ENCODE measurements around the gene ESR1. TPM values are rescaled to one million over a fixed set of nuclear protein-coding genes. Genes with fewer than 3 reads are reported as not detected.

ESR1 gene
- total RNA-seq, 1 donor from 2014 or later = 0.05 TPM

DNA sequence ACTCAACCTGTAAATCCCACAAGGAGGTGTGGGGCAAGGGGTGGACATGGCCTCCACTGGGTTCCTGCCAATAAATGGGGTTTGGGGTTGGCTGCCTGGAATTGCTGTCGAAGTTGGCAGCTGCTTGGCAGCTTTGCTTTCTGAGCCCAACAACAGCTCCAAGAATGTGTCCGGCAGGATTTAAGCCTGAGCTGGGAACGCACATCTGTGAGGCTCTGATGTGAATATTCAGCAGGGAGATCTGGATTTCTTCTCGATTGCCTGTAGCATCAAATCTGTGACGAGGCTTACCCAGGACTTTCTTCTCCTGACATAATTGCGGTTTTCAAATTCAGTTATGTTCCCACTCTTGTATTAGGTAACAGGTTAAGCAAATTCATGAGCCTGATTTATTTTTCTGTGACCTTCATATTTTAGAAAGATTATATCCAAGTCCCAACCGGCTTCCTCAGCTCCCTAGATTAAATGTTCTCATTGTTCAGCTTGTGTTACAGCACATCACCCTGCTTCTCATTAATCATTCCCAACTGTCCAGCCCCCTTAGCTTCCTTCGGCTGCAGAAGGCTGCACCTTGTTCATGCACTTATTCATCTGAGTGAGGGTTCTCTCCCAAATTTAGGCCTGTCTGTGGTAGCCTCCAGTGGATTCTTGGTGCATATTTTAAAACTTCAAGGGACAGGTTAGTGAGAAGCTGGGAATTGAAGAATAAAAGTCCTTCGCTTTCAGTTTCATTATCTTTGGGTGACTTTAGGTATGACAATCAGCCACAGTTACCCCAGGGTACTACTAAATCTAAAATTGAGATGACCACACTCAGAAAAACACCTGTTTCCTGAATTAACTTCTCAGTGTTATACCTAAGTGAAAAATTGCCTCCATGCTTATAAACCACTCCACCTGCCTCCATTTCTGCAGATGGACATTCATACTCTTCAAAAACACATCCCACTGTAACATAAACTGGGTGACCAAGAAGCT lies 310.0 kb downstream of the ESR1 start:
- no peaks in the 10 kb centered on the region for H3K4me1 ChIP-seq (ENCODE audit: insufficient read depth, low read length)
- DNase-seq (ENCODE audit: low read depth) = no peak
- H2AFZ ChIP-seq (ENCODE audit: low read depth, low read length) = no peak overlapping the region
- TF ChIP-seq CTCF (IDR thresholded peaks at IDR 0.05; ENCODE audit: insufficient read depth, low read depth, low read length) = no peak
- TF ChIP-seq EZH2 (IDR thresholded peaks at IDR 0.05; ENCODE audit: insufficient read depth, low read length) = no peak
- no peaks in the 10 kb centered on the region for H3K79me2 ChIP-seq (ENCODE audit: insufficient read depth, low read length)
- Mint-ChIP-seq H3K27me3 (ENCODE audit: low read depth, unreplicated experiment) (peaks cover 4% of the 10 kb centered on the region), H3K27ac (ENCODE audit: unreplicated experiment) (no peak overlapping the region), H3K4me3 (ENCODE audit: unreplicated experiment) (no peak overlapping the region), H3K36me3 (ENCODE audit: low read depth, unreplicated experiment) (peaks cover 25% of the 10 kb centered on the region), H3K4me1 (ENCODE audit: low read depth, unreplicated experiment) (no peaks in the 10 kb centered on the region), H3K9me3 (ENCODE audit: unreplicated experiment) (peaks cover 2% of the 10 kb centered on the region)
- H4K20me1 ChIP-seq (ENCODE audit: insufficient read depth, low read length) = no peaks in the 10 kb centered on the region
- H3K4me2 ChIP-seq (ENCODE audit: low read length) = no peak overlapping the region
- H3K27ac ChIP-seq (ENCODE audit: low read depth, low read length) = no peak overlapping the region
- H3K9ac ChIP-seq (ENCODE audit: low read length) = no peak overlapping the region
- H3K4me3 ChIP-seq (ENCODE audit: insufficient read depth, low read depth, low read length) = no peak overlapping the region
- FAIRE-seq = no peak
- H3K36me3 ChIP-seq (ENCODE audit: insufficient read depth, low read length) = peaks cover 16% of the 10 kb centered on the region
- H3K27me3 ChIP-seq (ENCODE audit: insufficient read depth, low read length) = no peaks in the 10 kb centered on the region
- H3K9me3 ChIP-seq (ENCODE audit: insufficient read depth, low read depth, low read length) = no peaks in the 10 kb centered on the region

DNA sequence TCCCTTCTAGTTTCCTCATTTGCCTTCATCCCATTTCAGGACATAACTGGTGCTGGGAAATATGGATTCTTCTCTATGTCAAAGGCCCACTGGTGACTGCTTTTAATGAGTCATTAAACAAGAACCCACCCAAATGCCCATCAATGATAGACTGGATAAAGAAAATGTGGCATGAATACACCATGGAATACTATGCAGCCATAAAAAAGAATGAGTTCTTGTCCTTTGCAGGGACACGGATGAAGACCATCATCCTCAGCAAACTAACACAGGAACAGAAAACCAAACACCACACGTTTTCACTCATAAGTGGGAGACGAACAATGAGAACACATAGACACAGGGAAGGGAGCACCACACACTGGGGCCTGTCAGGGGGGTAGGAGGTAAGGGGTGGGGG lies 310.7 kb downstream of the ESR1 start:
- no peaks in the 10 kb centered on the region for H3K27me3 Mint-ChIP-seq (ENCODE audit: low read depth, unreplicated experiment)
- no peaks in the 10 kb centered on the region for H4K20me1 ChIP-seq (ENCODE audit: insufficient read depth, low read length)
- DNase-seq (ENCODE audit: low read depth) (no peak), FAIRE-seq (no peak)
- H3K79me2 ChIP-seq (ENCODE audit: insufficient read depth, low read length) = no peaks in the 10 kb centered on the region
- H3K27me3 ChIP-seq (ENCODE audit: insufficient read depth, low read length) = no peaks in the 10 kb centered on the region
- H3K4me3 ChIP-seq (ENCODE audit: insufficient read depth, low read depth, low read length) = no peak overlapping the region
- no peak overlapping the region for H2AFZ ChIP-seq (ENCODE audit: low read depth, low read length)
- H3K36me3 Mint-ChIP-seq (ENCODE audit: low read depth, unreplicated experiment) = peaks cover 25% of the 10 kb centered on the region
- H3K9me3 ChIP-seq (ENCODE audit: insufficient read depth, low read depth, low read length) = no peaks in the 10 kb centered on the region
- no peak overlapping the region for H3K9ac ChIP-seq (ENCODE audit: low read length)
- H3K9me3 Mint-ChIP-seq (ENCODE audit: unreplicated experiment) = peaks cover 2% of the 10 kb centered on the region
- H3K4me1 Mint-ChIP-seq (ENCODE audit: low read depth, unreplicated experiment) = no peaks in the 10 kb centered on the region
- no peak overlapping the region for H3K27ac Mint-ChIP-seq (ENCODE audit: unreplicated experiment)
- H3K4me1 ChIP-seq (ENCODE audit: insufficient read depth, low read length) = no peaks in the 10 kb centered on the region
- H3K4me2 ChIP-seq (ENCODE audit: low read length) = no peak overlapping the region
- no peak overlapping the region for H3K27ac ChIP-seq (ENCODE audit: low read depth, low read length)
- no peak overlapping the region for H3K4me3 Mint-ChIP-seq (ENCODE audit: unreplicated experiment)
- no peak for TF ChIP-seq CTCF (IDR thresholded peaks at IDR 0.05; ENCODE audit: insufficient read depth, low read depth, low read length)
- peaks cover 19% of the 10 kb centered on the region for H3K36me3 ChIP-seq (ENCODE audit: insufficient read depth, low read length)

GRCh38 chr6:152118678-152119077 lies 311.2 kb downstream of the ESR1 start:
- no peak overlapping the region for H3K27ac ChIP-seq (ENCODE audit: low read depth, low read length)
- H4K20me1 ChIP-seq (ENCODE audit: insufficient read depth, low read length) = no peaks in the 10 kb centered on the region
- no peak for FAIRE-seq
- H3K9me3 ChIP-seq (ENCODE audit: insufficient read depth, low read depth, low read length) = no peaks in the 10 kb centered on the region
- H3K4me2 ChIP-seq (ENCODE audit: low read length) = no peak overlapping the region
- H3K9ac ChIP-seq (ENCODE audit: low read length) = no peak overlapping the region
- H3K4me1 ChIP-seq (ENCODE audit: insufficient read depth, low read length) = no peaks in the 10 kb centered on the region
- H3K79me2 ChIP-seq (ENCODE audit: insufficient read depth, low read length) = no peaks in the 10 kb centered on the region
- H3K9me3 Mint-ChIP-seq (ENCODE audit: unreplicated experiment) = peaks cover 2% of the 10 kb centered on the region
- TF ChIP-seq EZH2 (IDR thresholded peaks at IDR 0.05; ENCODE audit: insufficient read depth, low read length) (no peak), CTCF (IDR thresholded peaks at IDR 0.05; ENCODE audit: insufficient read depth, low read depth, low read length) (no peak)
- H3K36me3 Mint-ChIP-seq (ENCODE audit: low read depth, unreplicated experiment) = peaks cover 25% of the 10 kb centered on the region
- no peaks in the 10 kb centered on the region for H3K27me3 ChIP-seq (ENCODE audit: insufficient read depth, low read length)
- DNase-seq (ENCODE audit: low read depth) = no peak
- H3K4me3 ChIP-seq (ENCODE audit: insufficient read depth, low read depth, low read length) = no peak overlapping the region
- no peak overlapping the region for H3K27ac Mint-ChIP-seq (ENCODE audit: unreplicated experiment)
- H3K27me3 Mint-ChIP-seq (ENCODE audit: low read depth, unreplicated experiment) = no peaks in the 10 kb centered on the region
- H3K36me3 ChIP-seq (ENCODE audit: insufficient read depth, low read length) = peaks cover 19% of the 10 kb centered on the region
- no peak overlapping the region for H3K4me3 Mint-ChIP-seq (ENCODE audit: unreplicated experiment)
- H3K4me1 Mint-ChIP-seq (ENCODE audit: low read depth, unreplicated experiment) = no peaks in the 10 kb centered on the region
- no peak overlapping the region for H2AFZ ChIP-seq (ENCODE audit: low read depth, low read length)
